HG03469 (cell line): ENCODE data around the gene COPA.
A peak's percentile ranks its signal among the peaks of the same experiment; 100 is the strongest.

Experiments used
- ATAC-seq: cut with Tn5 transposase; IDR thresholded peaks from one replicate; pipeline ENCODE4 v1.9.1; 2021; ENCODE audit warnings: mild to moderate bottlenecking, moderate library complexity, moderate number of reproducible peaks; ENCODE audit not compliant: unreplicated experiment

Gene COPA

GRCh38 chr1:160271025-160271424 is 72.0 kb downstream of the COPA start:
- no peak for ATAC-seq

GRCh38 chr1:160267284-160267991 is 75.6 kb downstream of the COPA start:
- ATAC-seq = no peak

- ATAC-seq = no peak
These were observed 78.2 kb downstream of the COPA start for GRCh38 chr1:160264795-160265307.

- ATAC-seq = peak; percentile 57
These were observed 80.9 kb downstream of the COPA start, which contains the start of gene DCAF8 for GRCh38 chr1:160261893-160262794. TSS of gene DCAF8 (minus strand) at chr1:160262549. CDS start at chr1:160244008, 18,541 bp downstream.

GRCh38 chr1:160261556-160261892 is 81.5 kb downstream of the COPA start:
- ATAC-seq = no peak

GRCh38 chr1:160260406-160261382 is 82.4 kb downstream of the COPA start:
- ATAC-seq = no peak

- no peak for ATAC-seq
These were observed 84.8 kb downstream of the COPA start for GRCh38 chr1:160258177-160258798.

- ATAC-seq = no peak
These were observed 85.5 kb downstream of the COPA start for GRCh38 chr1:160257411-160258015.

- ATAC-seq = no peak
These were observed 86.5 kb downstream of the COPA start for GRCh38 chr1:160256396-160257046.

- no peak for ATAC-seq
These were observed 87.2 kb downstream of the COPA start for GRCh38 chr1:160255781-160256300.

- no peak for ATAC-seq
These were observed 91.1 kb downstream of the COPA start for GRCh38 chr1:160251687-160252526.

GRCh38 chr1:160251011-160251410 is 92.0 kb downstream of the COPA start:
- no peak for ATAC-seq

- ATAC-seq = no peak
These were observed 96.0 kb downstream of the COPA start for GRCh38 chr1:160247053-160247452.

GRCh38 chr1:160245434-160245833 is 97.6 kb downstream of the COPA start:
- no peak for ATAC-seq

GRCh38 chr1:160244209-160244608 is 98.8 kb downstream of the COPA start:
- ATAC-seq = no peak

GRCh38 chr1:160243767-160244166 is 99.3 kb downstream of the COPA start:
- ATAC-seq = no peak

- no peak for ATAC-seq
These were observed 103.3 kb downstream of the COPA start for GRCh38 chr1:160239582-160240299.
